OCI-LY3 (cell line): ENCODE results near the gene LDLRAD4.

Experiments used
- EZH2phosphoT487 ChIP-seq: fragments of 200-600 bp; shearing (Covaris generic); IDR thresholded peaks from 2 replicates; pipeline ENCODE4 v1.6.1; 2018; ENCODE audit warnings: antibody characterized with exemption, mixed run types, low read depth
- TF ChIP-seq, protein P1 (sequence below): fragments of 200-600, 300-600 bp; sonication (generic); IDR thresholded peaks from 2 replicates; pipeline ENCODE4 v1.5.1; 2014; ENCODE audit warnings: antibody characterized with exemption, low read length, low read depth

- TF ChIP-seq, protein P1, sequence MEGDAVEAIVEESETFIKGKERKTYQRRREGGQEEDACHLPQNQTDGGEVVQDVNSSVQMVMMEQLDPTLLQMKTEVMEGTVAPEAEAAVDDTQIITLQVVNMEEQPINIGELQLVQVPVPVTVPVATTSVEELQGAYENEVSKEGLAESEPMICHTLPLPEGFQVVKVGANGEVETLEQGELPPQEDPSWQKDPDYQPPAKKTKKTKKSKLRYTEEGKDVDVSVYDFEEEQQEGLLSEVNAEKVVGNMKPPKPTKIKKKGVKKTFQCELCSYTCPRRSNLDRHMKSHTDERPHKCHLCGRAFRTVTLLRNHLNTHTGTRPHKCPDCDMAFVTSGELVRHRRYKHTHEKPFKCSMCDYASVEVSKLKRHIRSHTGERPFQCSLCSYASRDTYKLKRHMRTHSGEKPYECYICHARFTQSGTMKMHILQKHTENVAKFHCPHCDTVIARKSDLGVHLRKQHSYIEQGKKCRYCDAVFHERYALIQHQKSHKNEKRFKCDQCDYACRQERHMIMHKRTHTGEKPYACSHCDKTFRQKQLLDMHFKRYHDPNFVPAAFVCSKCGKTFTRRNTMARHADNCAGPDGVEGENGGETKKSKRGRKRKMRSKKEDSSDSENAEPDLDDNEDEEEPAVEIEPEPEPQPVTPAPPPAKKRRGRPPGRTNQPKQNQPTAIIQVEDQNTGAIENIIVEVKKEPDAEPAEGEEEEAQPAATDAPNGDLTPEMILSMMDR, result no peak
- TF ChIP-seq EZH2phosphoT487, result no peak
Observed at GRCh38 chr18:13597068-13597467, 378.5 kb downstream of the LDLRAD4 start.
